Amygdala (tissue), 56 donors: Measurements from ENCODE around the gene RPL26.
"Not testable (repeated sequence)": the region's sequence is repeated elsewhere in the genome, so short reads cannot be mapped to it uniquely, and the experiment has no call there.

Experiments used
- DNase-seq, 56 donors: peaks; one replicate each; lab custom pipeline; 2025; lab: John Stamatoyannopoulos, UW

The RPL26 gene

GRCh38 chr17:8397636-8398035 is 14.6 kb upstream of the RPL26 start, which contains the start of gene RNF222:
Gene RNF222, minus strand, starts transcription at chr17:8397827. Its CDS starts 4,366 bp downstream, at chr17:8393461.
- DNase-seq = no peak

GRCh38 chr17:8394497-8394896 is 11.5 kb upstream of the RPL26 start:
- DNase-seq = not testable (repeated sequence)

GRCh38 chr17:8393470-8394231 is 10.7 kb upstream of the RPL26 start:
- DNase-seq = no peak

- no peak for DNase-seq
Measured at GRCh38 chr17:8392674-8393469, 9.9 kb upstream of the RPL26 start.

GRCh38 chr17:8392274-8392673 is 9.3 kb upstream of the RPL26 start:
- no peak for DNase-seq

GRCh38 chr17:8391711-8392110 is 8.7 kb upstream of the RPL26 start:
- no peak for DNase-seq

DNA sequence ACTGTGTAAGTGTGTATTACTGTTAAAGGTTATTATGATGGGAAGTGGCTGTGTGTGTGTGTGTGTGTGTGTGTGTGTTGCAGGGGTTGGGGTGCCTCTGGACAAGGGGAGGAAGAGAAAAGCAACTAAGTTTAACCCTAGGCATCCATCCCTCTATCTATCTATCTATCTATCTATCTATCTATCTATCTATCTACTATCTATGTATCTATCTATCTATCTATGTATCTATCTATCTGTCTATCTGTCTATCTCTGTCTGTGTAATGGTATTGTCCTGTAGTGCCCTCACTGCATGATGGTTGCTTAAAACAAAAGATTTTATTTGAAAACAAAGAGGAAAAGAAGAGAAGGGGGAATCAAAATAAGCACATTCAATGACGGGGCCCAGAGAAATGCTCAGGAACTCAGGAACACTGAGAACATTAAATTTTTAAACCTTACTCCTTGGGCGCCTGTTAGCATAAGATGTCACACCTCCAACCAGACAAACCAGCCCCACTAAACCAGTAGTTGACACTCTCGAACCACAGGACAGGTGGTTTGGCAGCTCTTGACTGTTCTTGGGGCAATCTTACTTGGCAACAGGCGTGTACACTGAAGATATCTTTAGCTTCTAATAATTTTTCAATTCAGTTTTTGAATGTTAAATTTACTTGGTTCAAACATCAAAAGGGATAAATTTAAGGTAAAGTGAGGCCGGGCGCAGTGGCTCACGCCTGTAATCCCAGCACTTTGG is 5.1 kb upstream of the RPL26 start:
- no peak for DNase-seq

- no peak for DNase-seq
Measured at GRCh38 chr17:8386841-8387240, 3.8 kb upstream of the RPL26 start.

DNA sequence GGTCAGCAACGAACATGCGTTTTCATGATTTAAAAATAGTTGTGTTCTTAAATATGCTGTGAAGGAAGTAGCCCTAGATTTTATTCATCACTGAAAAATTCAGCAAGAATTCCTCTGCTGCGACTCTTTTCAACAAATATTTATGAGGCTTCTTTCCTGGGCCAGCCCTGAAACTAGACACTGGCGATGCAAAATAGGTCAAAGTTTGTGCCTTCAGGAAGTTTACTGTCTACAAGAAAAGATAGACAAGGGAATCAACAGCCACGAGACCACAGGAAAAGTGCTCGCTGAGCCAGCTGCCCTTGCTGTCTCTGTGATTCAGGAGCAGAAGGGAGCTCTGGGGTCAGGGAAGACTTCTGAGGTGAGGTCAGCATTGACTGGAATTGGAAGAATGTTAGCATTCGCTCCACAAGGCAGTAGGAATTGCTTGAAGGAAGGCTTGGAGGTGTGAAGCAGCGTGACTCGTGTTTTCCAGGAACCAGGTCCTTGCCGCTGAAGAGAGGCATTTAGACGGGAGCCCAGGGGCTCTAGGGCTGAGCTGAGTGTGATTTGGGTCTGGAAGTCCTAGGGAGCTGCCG is 1.9 kb upstream of the RPL26 start:
- no peak for DNase-seq

GRCh38 chr17:8382880-8383142 is 182 bp downstream of the RPL26 start:
- no peak for DNase-seq

DNA sequence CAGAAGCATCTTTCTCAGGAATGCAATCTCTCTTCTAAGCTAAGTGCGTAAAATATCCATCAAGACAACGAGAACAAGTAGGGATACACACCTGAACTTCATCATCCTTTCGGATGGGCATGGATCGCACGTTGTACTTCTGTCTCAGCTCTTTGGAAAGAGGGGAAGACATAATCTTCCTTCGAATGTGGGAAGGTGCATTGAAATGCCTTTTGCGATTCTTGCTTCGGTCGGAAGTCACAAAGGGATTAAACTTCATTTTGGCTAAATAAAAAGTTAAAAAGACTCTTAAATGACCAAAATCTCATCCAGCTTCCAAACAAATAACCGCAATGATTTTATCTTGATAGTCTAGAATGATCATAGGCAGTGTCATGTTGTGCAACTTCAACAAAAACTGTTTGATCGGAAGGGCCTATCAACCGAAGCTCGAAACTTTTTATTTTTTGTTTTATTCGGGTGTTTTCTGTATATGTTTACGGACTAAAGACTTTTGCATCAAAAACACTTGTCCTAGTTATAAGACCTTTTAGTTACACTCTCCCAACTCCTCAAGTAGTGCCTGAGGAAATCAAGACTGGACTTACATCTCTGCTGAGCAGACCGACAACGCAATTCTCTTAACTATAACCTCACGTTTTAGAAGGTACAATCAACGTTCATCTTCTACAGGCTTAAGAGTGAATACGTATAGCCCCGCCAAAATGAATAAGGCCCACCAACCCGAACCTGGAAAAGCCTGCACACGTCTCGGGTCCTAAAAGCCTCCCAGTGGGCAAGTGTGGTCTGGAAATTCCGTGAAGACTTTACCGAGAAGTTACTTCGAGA is 727 bp downstream of the RPL26 start:
- no peak for DNase-seq

- no peak for DNase-seq
Measured at GRCh38 chr17:8380049-8380448, 2.9 kb downstream of the RPL26 start.

DNA sequence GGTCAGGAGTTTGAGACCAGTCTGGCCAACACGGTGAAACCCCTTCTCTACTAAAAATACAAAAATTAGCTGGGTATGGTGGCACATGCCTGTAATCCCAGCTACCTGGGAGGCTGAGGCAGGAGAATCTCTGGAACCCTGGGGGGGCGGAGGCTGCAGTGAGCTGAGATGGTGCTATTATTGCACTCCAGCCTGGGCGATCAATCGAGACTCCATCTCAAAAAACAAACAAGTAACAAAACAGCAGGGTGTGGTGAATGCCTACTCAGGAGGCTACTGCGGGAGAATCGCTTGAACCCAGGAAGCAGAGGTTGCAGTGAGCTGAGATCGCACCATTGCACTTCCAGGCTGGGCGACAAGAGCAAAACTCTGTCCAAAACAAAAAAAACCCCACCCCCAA is 4.9 kb downstream of the RPL26 start:
- DNase-seq = not testable (repeated sequence)

DNA sequence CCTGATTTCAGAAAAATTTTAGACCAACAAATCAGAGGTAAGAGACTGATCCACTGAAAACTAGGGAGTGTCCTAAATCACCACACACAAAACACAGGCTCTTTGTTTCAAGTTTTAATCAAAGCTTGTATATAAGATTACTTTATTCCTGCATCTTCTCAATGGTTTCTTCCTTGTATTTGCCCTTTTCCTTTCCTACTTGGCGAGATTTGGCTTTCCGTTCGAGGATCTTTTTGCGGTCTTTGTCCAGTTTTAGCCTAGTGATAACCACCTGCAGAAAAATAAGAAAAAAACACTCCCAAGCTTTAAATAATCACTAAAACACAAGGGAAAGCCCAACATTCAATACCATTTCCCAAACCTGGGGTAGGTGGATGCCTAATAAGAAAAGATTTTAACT is 5.6 kb downstream of the RPL26 start:
- no peak for DNase-seq

- DNase-seq = peak; percentile 45 to 90 (median 80)
Measured at GRCh38 chr17:8376271-8377067, 6.5 kb downstream of the RPL26 start, which contains the start of gene KRABD2. Gene KRABD2, minus strand, starts transcription at chr17:8376704.

DNA sequence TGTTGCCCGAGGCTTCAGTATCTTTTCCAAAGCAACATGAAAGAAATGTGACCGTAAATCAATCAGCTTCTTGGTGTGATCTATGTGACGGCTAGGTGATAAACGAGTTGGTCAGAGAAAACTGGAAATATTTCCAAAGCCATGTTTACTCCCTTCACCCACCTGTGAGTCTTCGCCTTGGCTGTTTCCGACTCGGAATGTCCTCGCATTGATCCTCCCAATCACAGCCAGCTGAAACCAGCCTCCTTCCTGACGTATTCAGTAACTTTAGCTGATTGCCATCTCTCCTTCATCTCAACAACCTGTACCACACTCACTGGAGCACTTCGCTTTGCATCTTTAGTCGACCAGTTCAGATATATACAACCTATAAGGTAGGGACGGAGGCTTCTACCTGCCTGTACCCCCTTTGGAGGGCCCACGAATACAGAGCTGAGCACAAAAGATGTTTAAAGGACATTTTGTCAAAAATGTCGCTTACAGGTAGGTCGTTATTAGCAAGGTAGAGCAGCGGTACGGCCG is 7.2 kb downstream of the RPL26 start:
- peak in 16 of 56 donors; percentile 9 to 47 (median 22) for DNase-seq

DNA sequence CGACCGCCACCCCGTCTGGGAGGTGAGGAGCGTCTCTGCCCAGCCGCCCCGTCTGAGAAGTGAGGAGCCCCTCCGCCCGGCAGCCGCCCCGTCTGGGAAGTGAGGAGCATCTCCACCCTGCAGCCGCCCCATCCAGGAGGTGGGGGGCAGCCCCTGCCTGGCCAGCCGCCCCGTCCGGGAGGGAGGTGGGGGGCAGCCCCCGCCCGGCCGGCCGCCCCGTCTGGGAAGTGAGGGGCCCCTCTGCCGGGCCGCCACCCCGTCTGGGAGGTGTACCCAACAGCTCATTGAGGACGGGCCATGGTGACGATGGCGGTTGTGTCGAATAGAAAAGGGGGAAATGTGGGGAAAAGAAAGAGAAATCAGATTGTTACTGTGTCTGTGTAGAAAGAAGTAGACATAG is 9.1 kb downstream of the RPL26 start:
- DNase-seq = not testable (repeated sequence)

DNA sequence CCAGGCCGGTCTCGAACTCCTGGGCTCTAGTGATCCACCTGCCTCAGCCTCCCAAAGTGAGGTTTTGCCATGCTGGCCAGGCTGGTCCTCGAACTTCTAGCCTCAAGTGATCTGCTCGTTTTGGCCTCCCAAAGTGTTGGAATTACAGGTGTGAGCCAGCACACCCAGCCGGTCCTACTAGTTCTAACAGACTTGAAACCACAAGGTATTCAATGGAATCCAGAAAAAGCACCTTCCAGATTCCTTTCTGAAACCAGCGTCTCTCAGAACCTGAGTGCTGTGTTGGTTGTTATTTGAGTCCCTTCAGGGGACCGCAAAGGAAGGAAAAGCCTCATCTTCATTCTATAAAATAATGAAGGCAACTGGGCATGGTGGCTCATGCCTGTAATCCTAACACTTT is 10.6 kb downstream of the RPL26 start:
- DNase-seq = no peak

- no peak for DNase-seq
Measured at GRCh38 chr17:8371786-8372185, 11.2 kb downstream of the RPL26 start.
